Mesenchymal stem cell (in vitro differentiated cells and primary cell): ENCODE results near the gene TRPV4.

Experiments used
- DNase-seq: peaks from one replicate; pipeline ENCODE4 v3.0.0-alpha.2; 2013
- H2AFZ ChIP-seq: one replicate; pipeline ENCODE4 v1.6.1; 2013; ENCODE audit warnings: low read depth, mild to moderate bottlenecking, control low read depth, inconsistent platforms, low read length, moderate library complexity
- H2AK5ac ChIP-seq: 2 replicates; pipeline ENCODE4 v1.6.1; 2013; ENCODE audit warnings: low read length, moderate library complexity, mild to moderate bottlenecking, inconsistent platforms; ENCODE audit not compliant: severe bottlenecking
- H2BK120ac ChIP-seq: one replicate; pipeline ENCODE4 v1.6.1; 2013; ENCODE audit warnings: low read depth, mild to moderate bottlenecking, inconsistent platforms, low read length, moderate library complexity
- H2BK12ac ChIP-seq, 2 experiments: one replicate each; pipeline ENCODE4 v1.6.1; 2013; ENCODE audit warnings: inconsistent platforms in 2 of 2, low read length in 2 of 2, mild to moderate bottlenecking in 2 of 2, moderate library complexity in 2 of 2, control low read depth in 1 of 2
- H2BK15ac ChIP-seq: one replicate; pipeline ENCODE4 v1.6.1; 2013; ENCODE audit warnings: mild to moderate bottlenecking, low read depth, inconsistent platforms; ENCODE audit not compliant: poor library complexity, severe bottlenecking
- H2BK5ac ChIP-seq: 2 replicates; pipeline ENCODE4 v1.6.1; 2013; ENCODE audit warnings: low read depth, mild to moderate bottlenecking, low read length, control low read depth, inconsistent platforms; ENCODE audit not compliant: poor library complexity, severe bottlenecking
- H3K14ac ChIP-seq, 2 experiments: one replicate each; pipeline ENCODE4 v1.6.1; 2013; ENCODE audit warnings: inconsistent platforms in 2 of 2, low read length in 2 of 2, control low read depth in 1 of 2, mild to moderate bottlenecking in 1 of 2, moderate library complexity in 1 of 2
- H3K18ac ChIP-seq, 2 experiments: one replicate each; pipeline ENCODE4 v1.6.1; 2013; ENCODE audit warnings: inconsistent platforms in 2 of 2, low read length in 2 of 2, control low read depth in 1 of 2, low read depth in 1 of 2, mild to moderate bottlenecking in 1 of 2
- H3K23ac ChIP-seq, 2 experiments: one replicate each; pipeline ENCODE4 v1.6.1; 2013; ENCODE audit warnings: inconsistent platforms in 2 of 2, low read length in 2 of 2, mild to moderate bottlenecking in 2 of 2, moderate library complexity in 2 of 2, control low read depth in 1 of 2
- H3K27ac ChIP-seq: 2 replicates; pipeline ENCODE4 v1.5.1; 2013; ENCODE audit warnings: mild to moderate bottlenecking, moderate library complexity, low read length, control low read depth, inconsistent platforms; ENCODE audit not compliant: poor library complexity, severe bottlenecking
- H3K27me3 ChIP-seq, 2 experiments: 2 replicates each; pipeline versions ENCODE4 v1.6.1 to v1.7.0; 2013; ENCODE audit warnings: low read length in 2 of 2, mild to moderate bottlenecking in 2 of 2, moderate library complexity in 2 of 2, control low read depth in 1 of 2, inconsistent platforms in 1 of 2; ENCODE audit not compliant: control insufficient read depth in 1 of 2, insufficient read depth in 1 of 2
- H3K36me3 ChIP-seq, 2 experiments: 2 replicates each; pipeline versions ENCODE4 v1.6.1 to v1.7.0; 2013; ENCODE audit warnings: low read length in 2 of 2, control low read depth in 1 of 2, inconsistent platforms in 1 of 2, low read depth in 1 of 2, mild to moderate bottlenecking in 1 of 2; ENCODE audit not compliant: insufficient read depth in 2 of 2, control insufficient read depth in 1 of 2
- H3K4ac ChIP-seq, 2 experiments: one replicate each; pipeline ENCODE4 v1.6.1; 2013; ENCODE audit warnings: inconsistent platforms in 2 of 2, low read length in 2 of 2, mild to moderate bottlenecking in 2 of 2, moderate library complexity in 2 of 2, control low read depth in 1 of 2, low read depth in 1 of 2
- H3K4me1 ChIP-seq: 2 replicates; pipeline ENCODE4 v1.6.1; 2013; ENCODE audit warnings: low read depth, low read length, control low read depth; ENCODE audit not compliant: control insufficient read depth, insufficient read depth
- H3K4me2 ChIP-seq: 2 replicates; pipeline ENCODE4 v1.6.1; 2013; ENCODE audit warnings: low read length, mild to moderate bottlenecking, inconsistent platforms; ENCODE audit not compliant: poor library complexity, severe bottlenecking
- H3K4me3 ChIP-seq, 2 experiments: 2 replicates each; pipeline versions ENCODE4 v1.5.1 to v1.7.0; 2013; ENCODE audit warnings: low read length in 2 of 2, mild to moderate bottlenecking in 2 of 2, control low read depth in 1 of 2, low read depth in 1 of 2; ENCODE audit not compliant: insufficient read depth in 1 of 2
- H3K79me1 ChIP-seq: replicated peaks from 2 replicates; pipeline ENCODE4 v1.6.1; 2013; ENCODE audit warnings: mild to moderate bottlenecking, control low read depth, low read length, inconsistent platforms; ENCODE audit not compliant: poor library complexity, severe bottlenecking
- H3K9ac ChIP-seq: 2 replicates; pipeline ENCODE4 v1.7.0; 2013; ENCODE audit warnings: mild to moderate bottlenecking, low read length, moderate library complexity
- H3K9me3 ChIP-seq: 2 replicates; pipeline ENCODE4 v1.7.0; 2013; ENCODE audit warnings: mild to moderate bottlenecking, low read length; ENCODE audit not compliant: control insufficient read depth
- H4K8ac ChIP-seq: one replicate; pipeline ENCODE4 v1.6.1; 2013; ENCODE audit warnings: inconsistent platforms, mild to moderate bottlenecking, low read length, moderate library complexity
- H4K91ac ChIP-seq: one replicate; pipeline ENCODE4 v1.6.1; 2013; ENCODE audit warnings: mild to moderate bottlenecking, low read length, inconsistent platforms
- WGBS: methylation state at CpG from one replicate; pipeline ENCODE4 v1.1.7; 2013; ENCODE audit warnings: mixed read lengths; 5-methylcytosine and 5-hydroxymethylcytosine counted together

Gene TRPV4

DNA sequence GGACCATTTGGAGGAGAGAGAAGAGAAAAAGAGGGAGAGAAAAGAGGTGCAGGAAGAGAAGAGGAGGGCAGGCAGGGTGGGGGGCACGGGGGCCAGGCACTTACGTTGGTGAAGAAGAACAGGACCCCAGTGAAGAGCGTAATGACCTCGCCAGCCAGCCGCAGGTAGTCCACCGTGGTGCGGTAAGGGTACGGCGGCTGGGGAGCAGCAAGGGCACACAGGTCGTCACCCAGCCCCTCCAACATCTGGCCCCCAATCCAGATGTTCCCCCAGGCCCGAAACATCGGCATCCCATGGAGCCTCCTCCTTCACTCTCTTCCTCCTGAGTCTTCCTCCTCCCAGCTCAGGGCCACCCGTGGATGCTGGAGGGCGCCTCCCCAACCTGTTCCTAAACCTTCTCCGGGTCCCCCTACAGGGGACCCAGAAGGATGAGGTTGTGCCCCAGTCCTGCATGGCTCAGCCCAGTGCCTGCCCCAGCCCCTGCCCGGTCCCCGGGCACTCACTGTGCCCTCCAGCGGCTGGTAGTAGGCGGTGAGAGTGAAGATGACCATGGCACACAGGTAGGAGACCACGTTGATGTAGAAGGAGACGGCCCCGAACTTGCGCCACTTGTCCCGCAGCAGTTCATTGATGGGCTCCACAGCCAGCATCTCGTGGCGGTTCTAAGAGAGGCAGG lies 39.2 kb downstream of the TRPV4 start:
- H2BK15ac ChIP-seq, result no peak overlapping the region

DNA sequence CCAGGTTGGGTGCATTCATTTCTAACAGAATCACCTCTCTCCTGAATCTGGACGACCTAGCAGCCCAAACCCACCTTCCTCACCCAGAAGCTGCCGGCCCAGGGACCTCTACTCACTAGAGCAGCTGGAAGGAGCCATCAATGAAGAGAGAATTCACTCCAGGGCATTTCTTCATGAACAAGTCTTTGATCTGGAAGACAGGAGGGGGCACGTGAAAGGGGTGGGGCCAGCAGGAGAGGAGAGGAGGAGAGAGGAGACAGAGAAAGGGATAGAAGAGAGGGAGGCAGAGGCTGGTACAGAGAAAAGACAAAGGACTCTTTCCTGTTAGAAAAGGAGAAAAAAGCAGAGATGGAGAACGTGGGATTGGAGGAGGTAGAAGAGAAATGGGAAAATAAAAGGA lies 39.8 kb downstream of the TRPV4 start:
- H2AK5ac ChIP-seq, result no peak overlapping the region
- H3K27me3 ChIP-seq, result peaks cover 0 to 3% of the 10 kb centered on the region in 2 experiments
- H2BK15ac ChIP-seq, result no peak overlapping the region
- H3K4me3 ChIP-seq, result no peak overlapping the region
- no peak overlapping the region for H2BK120ac ChIP-seq
- no peak overlapping the region for H3K27ac ChIP-seq
- peaks cover 6 to 7% of the 10 kb centered on the region in 2 experiments for H3K36me3 ChIP-seq
- WGBS, result 52% methylated on average over 4 of the region's 4 CpGs
- no peak overlapping the region for H3K23ac ChIP-seq
- H2BK12ac ChIP-seq, result no peak overlapping the region
- no peak for DNase-seq
- H4K91ac ChIP-seq, result no peak overlapping the region
- no peak overlapping the region for H3K9ac ChIP-seq
- H3K79me1 ChIP-seq, result no peaks in the 10 kb centered on the region
- no peaks in the 10 kb centered on the region for H3K9me3 ChIP-seq
- H2AFZ ChIP-seq, result no peak overlapping the region
- H3K4me2 ChIP-seq, result no peak overlapping the region
- no peaks in the 10 kb centered on the region for H3K4me1 ChIP-seq
- H2BK5ac ChIP-seq, result no peak overlapping the region
- no peak overlapping the region for H3K14ac ChIP-seq
- no peak overlapping the region for H3K18ac ChIP-seq
- no peak overlapping the region for H4K8ac ChIP-seq
- no peak overlapping the region for H3K4ac ChIP-seq

More for the DNA sequence above, 39.2 kb downstream of the TRPV4 start:
- Histone ChIP-seq H3K4me3 (no peak overlapping the region), H2BK120ac (no peak overlapping the region), H2AFZ (no peak overlapping the region), H3K9ac (no peak overlapping the region), H2AK5ac (no peak overlapping the region), H4K91ac (no peak overlapping the region), H3K79me1 (no peaks in the 10 kb centered on the region), H3K27ac (no peak overlapping the region), H3K23ac (no peak overlapping the region), H4K8ac (no peak overlapping the region), H3K14ac (no peak overlapping the region), H2BK5ac (no peak overlapping the region), H3K27me3 (peaks cover 0 to 3% of the 10 kb centered on the region in 2 experiments), H3K4me2 (no peak overlapping the region), H3K9me3 (no peaks in the 10 kb centered on the region), H3K36me3 (peaks cover 7 to 9% of the 10 kb centered on the region in 2 experiments), H3K18ac (no peak overlapping the region), H2BK12ac (no peak overlapping the region), H3K4ac (no peak overlapping the region), H3K4me1 (peaks cover 2% of the 10 kb centered on the region)
- 86% methylated on average over 26 of the region's 26 CpGs for WGBS
- DNase-seq, result no peak

DNA sequence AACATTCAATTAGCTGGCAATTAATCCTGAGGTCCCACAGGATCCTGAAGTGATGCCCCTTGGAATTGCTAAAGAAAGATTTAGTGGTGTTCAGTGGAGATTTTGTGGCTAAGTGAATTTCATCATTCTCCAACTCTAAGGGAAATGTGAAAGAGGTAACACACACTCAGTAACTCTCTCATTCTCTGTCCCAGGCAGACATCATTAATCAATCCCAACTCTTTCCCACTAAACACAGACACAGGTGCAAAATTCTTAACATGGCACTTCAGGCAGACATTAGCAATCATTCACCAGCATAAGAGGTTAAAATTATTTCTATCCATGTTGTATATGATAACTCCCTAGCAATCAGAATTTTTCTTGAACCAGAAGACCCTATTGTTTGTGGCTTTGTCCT lies 40.2 kb downstream of the TRPV4 start:
- Histone ChIP-seq H3K4ac (no peak overlapping the region), H3K4me3 (no peak overlapping the region), H4K8ac (no peak overlapping the region), H2AFZ (no peak overlapping the region), H2AK5ac (no peak overlapping the region), H3K9me3 (no peaks in the 10 kb centered on the region), H2BK120ac (no peak overlapping the region), H3K23ac (no peak overlapping the region), H3K4me2 (no peak overlapping the region), H3K14ac (no peak overlapping the region), H3K79me1 (no peaks in the 10 kb centered on the region), H3K36me3 (peaks cover 5 to 7% of the 10 kb centered on the region in 2 experiments), H3K18ac (no peak overlapping the region), H2BK15ac (no peak overlapping the region), H4K91ac (no peak overlapping the region), H2BK12ac (no peak overlapping the region), H3K4me1 (no peaks in the 10 kb centered on the region), H3K27ac (no peak overlapping the region), H3K27me3 (peaks cover 0 to 6% of the 10 kb centered on the region in 2 experiments), H2BK5ac (no peak overlapping the region), H3K9ac (no peak overlapping the region)
- no peak for DNase-seq

DNA sequence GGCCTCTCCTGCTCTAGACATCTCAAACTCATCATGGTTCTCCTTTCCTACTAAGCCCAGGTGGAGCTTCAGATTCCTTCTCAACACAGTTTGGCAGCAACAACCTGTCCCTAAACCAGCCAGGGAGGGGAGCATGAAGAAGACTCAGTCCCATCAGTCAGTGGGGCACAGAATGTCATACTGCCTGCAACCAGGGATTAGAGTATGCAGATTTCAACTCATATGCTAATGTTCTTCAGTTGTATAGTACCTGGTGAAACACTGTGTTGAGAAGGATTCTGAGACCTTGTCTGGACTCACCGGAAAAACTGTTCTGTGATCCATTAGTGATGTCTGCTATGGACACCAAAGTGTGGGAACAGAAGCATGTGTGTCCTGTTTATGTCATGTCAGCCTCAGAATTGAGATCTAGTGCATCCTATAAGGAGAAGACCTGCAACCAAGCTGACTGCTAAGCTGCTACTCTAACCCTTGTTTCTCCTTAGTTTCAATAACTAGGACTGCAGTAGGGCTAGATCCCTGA lies 43.6 kb downstream of the TRPV4 start:
- no peak overlapping the region for H3K14ac ChIP-seq
- no peak overlapping the region for H3K4ac ChIP-seq
- no peaks in the 10 kb centered on the region for H3K79me1 ChIP-seq
- H2AFZ ChIP-seq, result no peak overlapping the region
- no peak overlapping the region for H2BK15ac ChIP-seq
- H2BK5ac ChIP-seq, result no peak overlapping the region
- peaks cover 0 to 11% of the 10 kb centered on the region in 2 experiments for H3K27me3 ChIP-seq
- no peak overlapping the region for H3K4me3 ChIP-seq
- H4K91ac ChIP-seq, result no peak overlapping the region
- H4K8ac ChIP-seq, result no peak overlapping the region
- no peak overlapping the region for H2BK120ac ChIP-seq
- no peak overlapping the region for H2AK5ac ChIP-seq
- no peak overlapping the region for H2BK12ac ChIP-seq
- WGBS, result 96% methylated on average over 1 of the region's 1 CpG
- no peak overlapping the region for H3K18ac ChIP-seq
- H3K9me3 ChIP-seq, result no peaks in the 10 kb centered on the region
- no peak for DNase-seq
- peaks cover 7 to 10% of the 10 kb centered on the region in 2 experiments for H3K36me3 ChIP-seq
- no peaks in the 10 kb centered on the region for H3K4me1 ChIP-seq
- no peak overlapping the region for H3K9ac ChIP-seq
- H3K4me2 ChIP-seq, result no peak overlapping the region
- H3K27ac ChIP-seq, result no peak overlapping the region
- no peak overlapping the region for H3K23ac ChIP-seq
